H1 (cell line): ENCODE results near the gene ITPR3.

Source experiments
- CEBPB ChIP-seq: IDR thresholded peaks from 2 replicates; pipeline ENCODE4 v1.6.1; 2012; ENCODE audit warnings: low read depth, low read length
- CTCF ChIP-seq, 3 experiments: IDR thresholded peaks; 1 replicate in 2 of 3; 2 replicates in 1 of 3; pipeline versions ENCODE4 v1.5.1 to v1.6.1; 2011; ENCODE audit warnings: low read length in 3 of 3, mild to moderate bottlenecking in 3 of 3, inconsistent platforms in 2 of 3, low read depth in 1 of 3, moderate library complexity in 1 of 3; ENCODE audit not compliant: insufficient read depth in 1 of 3; ENCODE audit errors: control extremely low read depth in 1 of 3
- EP300 ChIP-seq, 2 experiments: IDR thresholded peaks; 1 replicate in 1 of 2; 2 replicates in 1 of 2; pipeline ENCODE4 v1.6.1; 2011 to 2012; ENCODE audit warnings: low read depth in 2 of 2, low read length in 2 of 2, mild to moderate bottlenecking in 2 of 2, borderline replicate concordance in 1 of 2, inconsistent platforms in 1 of 2, moderate library complexity in 1 of 2
- EZH2 ChIP-seq: fragments of 200-600 bp; sonication (generic); IDR thresholded peaks from 2 replicates; pipeline ENCODE4 v1.7.1; 2012; ENCODE audit warnings: low read depth, mild to moderate bottlenecking, moderate library complexity, low read length, inconsistent platforms; ENCODE audit not compliant: severe bottlenecking
- GTF2F1 ChIP-seq: IDR thresholded peaks from 2 replicates; pipeline ENCODE4 v1.6.1; 2012; ENCODE audit warnings: low read depth, low read length, improper control_type of control experiment, borderline replicate concordance
- POLR2A ChIP-seq, 2 experiments: IDR thresholded peaks; 1 replicate in 1 of 2; 2 replicates in 1 of 2; pipeline ENCODE4 v1.6.1; 2011; ENCODE audit warnings: low read depth in 2 of 2, low read length in 2 of 2, mild to moderate bottlenecking in 2 of 2; ENCODE audit errors: control extremely low read depth in 1 of 2
- POLR2AphosphoS5 ChIP-seq: IDR thresholded peaks from 2 replicates; pipeline ENCODE4 v1.6.1; 2011; ENCODE audit warnings: low read depth, low read length
- SIN3A ChIP-seq, 2 experiments: IDR thresholded peaks in 1 of 2; conservative IDR thresholded peaks in 1 of 2; 2 replicates each; pipeline ENCODE4 v1.6.1; 2011 to 2012; ENCODE audit warnings: low read length in 2 of 2, improper control_type of control experiment in 1 of 2, low read depth in 1 of 2, mild to moderate bottlenecking in 1 of 2
- SUZ12 ChIP-seq: fragments of 200-600 bp; sonication (generic); IDR thresholded peaks from 2 replicates; pipeline ENCODE4 v1.6.1; 2012; ENCODE audit warnings: mild to moderate bottlenecking, inconsistent platforms, low read length, moderate library complexity, mixed read lengths
- ZNF274 ChIP-seq: IDR thresholded peaks from 2 replicates; pipeline ENCODE4 v1.7.0; 2012; ENCODE audit warnings: low read length, borderline replicate concordance; ENCODE audit errors: extremely low read depth

- TF ChIP-seq POLR2AphosphoS5 (no peak), CTCF (IDR thresholded peaks at IDR 0.05; ENCODE audit: control extremely low read depth in 1 of 3, insufficient read depth in 1 of 3, low read depth in 1 of 3, low read length in 3 of 3) (no peak), ZNF274 (no peak), EP300 (IDR thresholded peaks at IDR 0.05; ENCODE audit: borderline replicate concordance in 1 of 2, low read depth in 2 of 2, low read length in 2 of 2) (no peak), EZH2 (no peak), POLR2A (IDR thresholded peaks at IDR 0.05; ENCODE audit: control extremely low read depth in 1 of 2, low read depth in 2 of 2, low read length in 2 of 2) (no peak), GTF2F1 (no peak), CEBPB (no peak), SUZ12 (no peak), SIN3A (conservative IDR thresholded peaks at IDR 0.05 in 1 of 2, IDR thresholded peaks at IDR 0.05 in 1 of 2; ENCODE audit: low read depth in 1 of 2, low read length in 2 of 2) (no peak)
Observed at GRCh38 chr6:33707771-33708170, 86.6 kb downstream of the ITPR3 start.
